ENCODE results near the gene KANTR. TPM values are rescaled to one million over a fixed set of nuclear protein-coding genes. Genes with fewer than 3 reads are reported as not detected.

KANTR gene
- polyA plus RNA-seq, 3 donors: 0.32 to 4.3 (median 0.44) TPM

DNA sequence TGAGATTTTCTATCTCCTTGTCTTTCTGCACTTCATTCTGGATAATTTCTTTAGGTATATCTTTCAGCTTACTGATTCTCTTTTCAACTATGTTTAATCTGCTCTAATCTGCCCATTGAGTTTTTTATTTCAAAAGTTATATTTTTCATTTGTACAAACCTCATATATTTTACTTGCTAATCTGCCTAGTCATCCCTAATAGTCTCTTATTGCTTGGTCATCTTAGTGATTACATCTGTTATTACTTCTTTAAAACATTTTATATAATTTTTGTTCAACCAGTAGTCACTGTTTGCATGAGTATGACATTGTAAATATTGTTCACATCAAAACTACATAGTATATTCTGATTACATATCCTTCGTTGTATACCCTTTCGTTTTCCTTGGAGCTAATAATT is 32.4 kb downstream of the KANTR start:
- Histone ChIP-seq H3K79me2 (ENCODE audit: insufficient read depth, low read length) (no peaks in the 10 kb centered on the region), H3K27me3 (ENCODE audit: control insufficient read depth in 2 of 2, insufficient read depth in 2 of 2, low read length in 2 of 2) (peaks cover 0 to 13% of the 10 kb centered on the region in 2 donors), H3K4me1 (ENCODE audit: control insufficient read depth in 1 of 2, insufficient read depth in 2 of 2, low read length in 2 of 2) (no peaks in the 10 kb centered on the region), H3K4me3 (replicated peaks in 1 of 3; ENCODE audit: low read depth in 2 of 3, low read length in 3 of 3) (no peak overlapping the region), H2AFZ (ENCODE audit: insufficient read depth, low read depth, low read length, poor library complexity, severe bottlenecking) (no peak overlapping the region), H3K9ac (ENCODE audit: insufficient read depth, low read length, poor library complexity, severe bottlenecking) (no peak overlapping the region), H3K27ac (ENCODE audit: low read depth in 1 of 2, low read length in 2 of 2) (no peak overlapping the region), H4K20me1 (ENCODE audit: insufficient read depth, low read length) (no peaks in the 10 kb centered on the region), H3K36me3 (replicated peaks in 1 of 2; ENCODE audit: control insufficient read depth in 1 of 2, insufficient read depth in 2 of 2, low read length in 2 of 2) (no peaks in the 10 kb centered on the region), H3K9me3 (replicated peaks in 1 of 2; ENCODE audit: control insufficient read depth in 1 of 2, insufficient read depth in 1 of 2, low read length in 2 of 2) (no peaks in the 10 kb centered on the region), H3K4me2 (replicated peaks; ENCODE audit: extremely low read depth, low read length, poor library complexity, severe bottlenecking) (no peak overlapping the region)
- no peak overlapping the region for H3K4me3 Mint-ChIP-seq
- H3K27me3 Mint-ChIP-seq (ENCODE audit: low read depth in 3 of 3): peaks cover 0 to 21% (median 0%) of the 10 kb centered on the region in 3 donors
- H3K27ac Mint-ChIP-seq: no peak overlapping the region
- no CpG with 5 or more reads among the region's 2 CpGs for WGBS (ENCODE audit: insufficient coverage)
- TF ChIP-seq, protein P1, sequence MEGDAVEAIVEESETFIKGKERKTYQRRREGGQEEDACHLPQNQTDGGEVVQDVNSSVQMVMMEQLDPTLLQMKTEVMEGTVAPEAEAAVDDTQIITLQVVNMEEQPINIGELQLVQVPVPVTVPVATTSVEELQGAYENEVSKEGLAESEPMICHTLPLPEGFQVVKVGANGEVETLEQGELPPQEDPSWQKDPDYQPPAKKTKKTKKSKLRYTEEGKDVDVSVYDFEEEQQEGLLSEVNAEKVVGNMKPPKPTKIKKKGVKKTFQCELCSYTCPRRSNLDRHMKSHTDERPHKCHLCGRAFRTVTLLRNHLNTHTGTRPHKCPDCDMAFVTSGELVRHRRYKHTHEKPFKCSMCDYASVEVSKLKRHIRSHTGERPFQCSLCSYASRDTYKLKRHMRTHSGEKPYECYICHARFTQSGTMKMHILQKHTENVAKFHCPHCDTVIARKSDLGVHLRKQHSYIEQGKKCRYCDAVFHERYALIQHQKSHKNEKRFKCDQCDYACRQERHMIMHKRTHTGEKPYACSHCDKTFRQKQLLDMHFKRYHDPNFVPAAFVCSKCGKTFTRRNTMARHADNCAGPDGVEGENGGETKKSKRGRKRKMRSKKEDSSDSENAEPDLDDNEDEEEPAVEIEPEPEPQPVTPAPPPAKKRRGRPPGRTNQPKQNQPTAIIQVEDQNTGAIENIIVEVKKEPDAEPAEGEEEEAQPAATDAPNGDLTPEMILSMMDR (IDR thresholded peaks at IDR 0.05): no peak
- no peak for DNase-seq
- intact Hi-C loops (cut with micrococcal nuclease): no loop called here
- H3K36me3 Mint-ChIP-seq: peaks cover 6 to 13% of the 10 kb centered on the region in 2 donors
- no peaks in the 10 kb centered on the region for H3K4me1 Mint-ChIP-seq
- peaks cover 0 to 6% (median 2%) of the 10 kb centered on the region in 7 donors for H3K9me3 Mint-ChIP-seq

DNA sequence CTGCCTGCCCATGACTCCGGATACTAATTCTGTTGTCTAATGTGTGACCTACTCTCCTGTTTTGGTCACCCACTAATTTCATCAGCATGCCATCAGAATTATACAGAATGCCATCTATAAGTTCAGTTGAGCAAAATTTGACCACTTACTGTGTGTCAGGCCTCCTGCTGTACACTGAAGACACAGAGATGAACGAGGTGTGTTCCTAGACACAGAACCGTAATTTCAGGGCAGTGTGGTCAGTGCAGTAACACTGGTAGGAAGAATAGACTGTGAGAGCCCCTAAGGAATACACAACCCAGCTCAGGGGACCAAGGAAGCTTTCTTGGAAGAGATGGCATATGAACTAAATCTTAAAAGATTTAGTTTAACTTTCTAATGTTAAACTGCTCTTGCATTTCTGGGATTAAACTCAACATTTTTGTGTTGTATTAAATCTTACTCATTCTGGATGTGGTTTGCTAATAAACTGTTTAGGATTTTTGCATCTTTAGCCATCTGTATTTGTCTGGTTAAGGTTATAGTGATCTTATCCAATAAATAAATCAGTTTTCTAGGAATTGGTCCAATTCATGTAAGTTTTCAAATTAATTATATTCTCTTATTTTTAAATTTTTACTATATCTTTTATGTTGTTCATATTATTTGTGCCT is 34.3 kb downstream of the KANTR start:
- Histone ChIP-seq H3K27ac (ENCODE audit: low read depth in 1 of 2, low read length in 2 of 2) (no peak overlapping the region), H3K27me3 (ENCODE audit: control insufficient read depth in 2 of 2, insufficient read depth in 2 of 2, low read length in 2 of 2) (peaks cover 0 to 19% of the 10 kb centered on the region in 2 donors), H3K4me2 (replicated peaks; ENCODE audit: extremely low read depth, low read length, poor library complexity, severe bottlenecking) (no peak overlapping the region), H4K20me1 (ENCODE audit: insufficient read depth, low read length) (no peaks in the 10 kb centered on the region), H3K4me3 (replicated peaks in 1 of 3; ENCODE audit: low read depth in 2 of 3, low read length in 3 of 3) (no peak overlapping the region), H2AFZ (ENCODE audit: insufficient read depth, low read depth, low read length, poor library complexity, severe bottlenecking) (no peak overlapping the region), H3K9me3 (replicated peaks in 1 of 2; ENCODE audit: control insufficient read depth in 1 of 2, insufficient read depth in 1 of 2, low read length in 2 of 2) (no peaks in the 10 kb centered on the region), H3K9ac (ENCODE audit: insufficient read depth, low read length, poor library complexity, severe bottlenecking) (no peak overlapping the region), H3K36me3 (replicated peaks in 1 of 2; ENCODE audit: control insufficient read depth in 1 of 2, insufficient read depth in 2 of 2, low read length in 2 of 2) (no peaks in the 10 kb centered on the region), H3K4me1 (ENCODE audit: control insufficient read depth in 1 of 2, insufficient read depth in 2 of 2, low read length in 2 of 2) (no peaks in the 10 kb centered on the region), H3K79me2 (ENCODE audit: insufficient read depth, low read length) (no peaks in the 10 kb centered on the region)
- no peak overlapping the region for H3K27ac Mint-ChIP-seq
- peaks cover 0 to 20% (median 0%) of the 10 kb centered on the region in 3 donors for H3K27me3 Mint-ChIP-seq (ENCODE audit: low read depth in 3 of 3)
- H3K36me3 Mint-ChIP-seq: peaks cover 15 to 21% of the 10 kb centered on the region in 2 donors
- no peak for DNase-seq
- H3K4me1 Mint-ChIP-seq: no peaks in the 10 kb centered on the region
- no peak overlapping the region for H3K4me3 Mint-ChIP-seq
- peaks cover 0 to 6% (median 2%) of the 10 kb centered on the region in 7 donors for H3K9me3 Mint-ChIP-seq
- TF ChIP-seq, protein P1 (IDR thresholded peaks at IDR 0.05): no peak
- WGBS (ENCODE audit: insufficient coverage): no CpG with 5 or more reads among the region's 3 CpGs
- intact Hi-C loops (cut with micrococcal nuclease): no loop called here
